IMR-90 (cell line): ENCODE data around the gene CRHBP. TPM values are rescaled to one million over a fixed set of nuclear protein-coding genes. Genes with fewer than 3 reads are reported as not detected.

ENCODE experiments used
- ATAC-seq: fragments of 200-7000 bp; cut with Tn5 transposase; 2 replicates; pipeline ENCODE4 v1.9.1; 2020; ENCODE audit warnings: low read depth, mild to moderate bottlenecking, moderate library complexity
- BruUV-seq: library from RNA; stranded (reverse); fragments of 400-500 nt; replicated peaks from 2 replicates; lab custom pipeline; 2021; lab: Mats Ljungman, UMichigan
- CTCF ChIA-PET: fragments of 300-600 bp; formaldehyde crosslinking; extraction: SDS; loops from one replicate; lab custom pipeline; 2021; ENCODE audit warnings: antibody characterized with exemption; lab: Yijun Ruan, JAX
- POLR2A ChIA-PET: fragments of 300-600 bp; sonication (Branson Sonifier 250); formaldehyde crosslinking; loops from one replicate; lab custom pipeline; 2022; ENCODE audit warnings: antibody characterized with exemption; ENCODE audit not compliant: unreplicated experiment; lab: Charles Lee
- DNase-seq: peaks from one replicate; pipeline ENCODE4 v3.0.0; 2013
- H2AFZ ChIP-seq: replicated peaks from 2 replicates; pipeline ENCODE3; 2013; ENCODE audit warnings: low read length, mild to moderate bottlenecking; ENCODE audit not compliant: poor library complexity
- H2AK5ac ChIP-seq: 2 replicates; pipeline ENCODE4 v1.6.1; 2013; ENCODE audit warnings: low read depth, low read length, inconsistent platforms
- H2AK9ac ChIP-seq: replicated peaks from 2 replicates; pipeline ENCODE3; 2013; ENCODE audit warnings: mild to moderate bottlenecking, low read depth, low read length, moderate library complexity; ENCODE audit not compliant: poor library complexity
- H2BK120ac ChIP-seq: 2 replicates; pipeline ENCODE4 v1.6.1; 2013; ENCODE audit warnings: low read depth, low read length, inconsistent platforms
- H2BK15ac ChIP-seq: 3 replicates; pipeline ENCODE4 v1.6.1; 2013; ENCODE audit warnings: low read depth, low read length, inconsistent platforms
- H2BK20ac ChIP-seq: 2 replicates; pipeline ENCODE4 v1.6.1; 2013; ENCODE audit warnings: low read depth, mild to moderate bottlenecking, inconsistent platforms, low read length, moderate library complexity
- H2BK5ac ChIP-seq: 2 replicates; pipeline ENCODE4 v1.6.1; 2013; ENCODE audit warnings: mild to moderate bottlenecking, low read depth, low read length, inconsistent platforms; ENCODE audit not compliant: poor library complexity, severe bottlenecking
- H3K14ac ChIP-seq: replicated peaks from 2 replicates; pipeline ENCODE4 v1.6.1; 2013; ENCODE audit warnings: low read depth, low read length, inconsistent platforms
- H3K18ac ChIP-seq: 2 replicates; pipeline ENCODE4 v1.6.1; 2013; ENCODE audit warnings: low read depth, low read length, control low read depth
- H3K23ac ChIP-seq: 2 replicates; pipeline ENCODE4 v1.6.1; 2013; ENCODE audit warnings: low read depth, low read length, inconsistent platforms
- H3K27ac ChIP-seq: 2 replicates; pipeline ENCODE4 v1.5.1; 2013; ENCODE audit warnings: mild to moderate bottlenecking, control low read depth, low read length; ENCODE audit not compliant: insufficient read depth
- H3K27me3 ChIP-seq: 2 replicates; pipeline ENCODE4 v1.6.1; 2013; ENCODE audit warnings: low read length; ENCODE audit not compliant: control insufficient read depth, insufficient read depth
- H3K36me3 ChIP-seq: 2 replicates; pipeline ENCODE4 v1.6.1; 2013; ENCODE audit warnings: low read length, mixed read lengths; ENCODE audit not compliant: control insufficient read depth, insufficient read depth
- H3K4ac ChIP-seq: 2 replicates; pipeline ENCODE4 v1.6.1; 2013; ENCODE audit warnings: low read depth, low read length, inconsistent platforms
- H3K4me1 ChIP-seq: 2 replicates; pipeline ENCODE4 v1.6.1; 2013; ENCODE audit warnings: low read length, mixed read lengths; ENCODE audit not compliant: control insufficient read depth, insufficient read depth
- H3K4me2 ChIP-seq: 2 replicates; pipeline ENCODE4 v1.6.1; 2013; ENCODE audit warnings: low read depth, mild to moderate bottlenecking, control low read depth, low read length, moderate library complexity
- H3K4me3 ChIP-seq: 2 replicates; pipeline ENCODE4 v1.5.1; 2013; ENCODE audit warnings: low read depth, mild to moderate bottlenecking, control low read depth, low read length, moderate library complexity; ENCODE audit not compliant: insufficient read depth
- H3K56ac ChIP-seq: 2 replicates; pipeline ENCODE4 v1.6.1; 2013; ENCODE audit warnings: low read length, inconsistent platforms; ENCODE audit not compliant: insufficient read depth; ENCODE audit errors: extremely low read depth
- H3K79me1 ChIP-seq, 2 experiments: 2 replicates each; pipeline ENCODE4 v1.6.1; 2013; ENCODE audit warnings: low read length in 2 of 2, inconsistent platforms in 1 of 2, low read depth in 1 of 2
- H3K9ac ChIP-seq: 2 replicates; pipeline ENCODE4 v1.6.1; 2013; ENCODE audit warnings: low read depth, low read length, control low read depth
- H3K9me1 ChIP-seq: 2 replicates; pipeline ENCODE4 v1.6.1; 2013; ENCODE audit warnings: low read length, inconsistent platforms; ENCODE audit not compliant: insufficient read depth
- H3K9me3 ChIP-seq: 2 replicates; pipeline ENCODE4 v1.6.1; 2013; ENCODE audit warnings: low read length; ENCODE audit not compliant: control insufficient read depth, insufficient read depth
- H4K20me1 ChIP-seq: 2 replicates; pipeline ENCODE4 v1.6.1; 2013; ENCODE audit warnings: low read length, inconsistent platforms; ENCODE audit not compliant: insufficient read depth
- H4K5ac ChIP-seq: 2 replicates; pipeline ENCODE4 v1.6.1; 2013; ENCODE audit warnings: mild to moderate bottlenecking, low read depth, low read length, control low read depth
- H4K8ac ChIP-seq, 2 experiments: 2 replicates each; pipeline ENCODE4 v1.6.1; 2013; ENCODE audit warnings: low read depth in 2 of 2, low read length in 2 of 2, control low read depth in 1 of 2, inconsistent platforms in 1 of 2
- H4K91ac ChIP-seq: 2 replicates; pipeline ENCODE4 v1.6.1; 2013; ENCODE audit warnings: low read depth, low read length, inconsistent platforms; ENCODE audit not compliant: insufficient read depth
- CEBPB ChIP-seq: IDR thresholded peaks from 2 replicates; pipeline ENCODE4 v1.6.1; 2012; ENCODE audit warnings: low read depth, low read length, improper control_type of control experiment
- CHD1 ChIP-seq: IDR thresholded peaks from 2 replicates; pipeline ENCODE4 v1.6.1; 2012; ENCODE audit warnings: low read depth, low read length, improper control_type of control experiment
- CTCF ChIP-seq: conservative IDR thresholded peaks from 2 replicates; pipeline ENCODE4 v1.5.1; 2012; ENCODE audit warnings: mild to moderate bottlenecking, low read depth, low read length, improper control_type of control experiment
- ELK1 ChIP-seq: fragments of 150-350 bp; IDR thresholded peaks from 2 replicates; pipeline ENCODE4 v1.6.1; 2016; ENCODE audit warnings: low read depth, mild to moderate bottlenecking, low read length, moderate library complexity, borderline replicate concordance
- MXI1 ChIP-seq: IDR thresholded peaks from 2 replicates; pipeline ENCODE4 v1.6.1; 2012; ENCODE audit warnings: low read depth, mild to moderate bottlenecking, low read length, moderate library complexity, borderline replicate concordance
- NFE2L2 ChIP-seq: fragments of 150-350 bp; IDR thresholded peaks from 2 replicates; pipeline ENCODE4 v1.6.1; 2016; ENCODE audit warnings: low read depth, mild to moderate bottlenecking, low read length
- POLR2A ChIP-seq: IDR thresholded peaks from 2 replicates; pipeline ENCODE4 v1.6.1; 2012; ENCODE audit warnings: mild to moderate bottlenecking, low read depth, low read length
- RAD21 ChIP-seq: IDR thresholded peaks from 2 replicates; pipeline ENCODE4 v1.6.1; 2012; ENCODE audit warnings: low read length, improper control_type of control experiment
- RCOR1 ChIP-seq: IDR thresholded peaks from 2 replicates; pipeline ENCODE4 v1.6.1; 2012; ENCODE audit warnings: mild to moderate bottlenecking, low read length, improper control_type of control experiment; ENCODE audit not compliant: insufficient replicate concordance
- RFX5 ChIP-seq: IDR thresholded peaks from 2 replicates; pipeline ENCODE4 v1.8.0; 2012; ENCODE audit warnings: low read depth, mild to moderate bottlenecking, low read length, moderate library complexity
- SMC3 ChIP-seq: fragments of 150-350 bp; IDR thresholded peaks from 2 replicates; pipeline ENCODE4 v1.6.1; 2016; ENCODE audit warnings: low read depth, mild to moderate bottlenecking, antibody characterized with exemption, low read length, moderate library complexity
- WGBS, 2 experiments: methylation state at CpG; one replicate each; pipeline versions ENCODE4 v1.1.5 to v1.1.7; 2013; ENCODE audit warnings: missing lambda C conversion rate in 2 of 2; ENCODE audit not compliant: insufficient read length in 1 of 2; ENCODE audit errors: extremely low coverage in 2 of 2; 5-methylcytosine and 5-hydroxymethylcytosine counted together
- dilution Hi-C: fragments of 300-500 bp; cut with HindIII; formaldehyde crosslinking; loops from one replicate; pipeline ENCODE4 v1.14.3; 2018; ENCODE audit warnings: low sequenced_read_pairs; ENCODE audit not compliant: unreplicated experiment
- in situ Hi-C: fragments of 300-500 bp; cut with MboI; formaldehyde crosslinking; loops from 3 replicates; pipeline ENCODE4 v1.14.3; 2019; ENCODE audit warnings: low sequenced_read_pairs, inconsistent platforms, mixed read lengths
- intact Hi-C: fragments of 100-400 bp; cut with micrococcal nuclease; formaldehyde crosslinking; loops from 2 replicates; pipeline ENCODE4 v1.10.0; 2022
- polyA plus RNA-seq, 3 experiments: library from polyadenylated mRNA; depleted of rRNA; stranded (reverse); fragments of >200 nt; gene quantifications; 2 replicates each; pipeline ENCODE4 v1.2.3, GENCODE V29; 2012; ENCODE audit warnings: low replicate concordance in 1 of 3
- total RNA-seq: library from RNA; depleted of rRNA; stranded (reverse); fragments of >200 nt; gene quantifications from 2 replicates; pipeline ENCODE4 v1.2.3, GENCODE V29; 2012
- TF ChIP-seq, protein P1 (sequence below): fragments of 150-350 bp; IDR thresholded peaks from 2 replicates; pipeline ENCODE4 v1.6.1; 2017; ENCODE audit warnings: mild to moderate bottlenecking, antibody characterized with exemption, low read length, low read depth

The CRHBP gene
- total and polyA plus RNA-seq, 2 of the 4 experiments (the other 2 are of a cell fraction) = 0.09 TPM; not detected in 1

DNA sequence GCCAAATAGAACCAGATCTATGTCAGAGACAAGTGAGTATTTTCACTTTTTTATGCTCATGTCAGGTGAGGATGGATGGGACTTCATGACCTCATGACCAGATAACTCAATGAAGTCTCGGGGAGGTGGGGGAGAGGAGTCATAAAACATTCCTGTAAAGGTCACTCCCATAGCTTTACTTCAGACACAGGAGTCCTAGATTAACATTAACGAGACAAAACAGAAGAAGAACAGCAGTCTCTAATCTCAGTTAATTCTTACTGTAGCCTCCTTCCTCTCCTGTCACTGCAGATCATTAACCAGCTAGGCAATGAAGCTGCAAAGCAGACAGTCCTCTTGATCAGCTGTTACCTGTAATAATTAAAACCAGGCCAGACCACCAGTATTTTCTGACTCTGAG, 11.2 kb downstream of the CRHBP start:
- no peak for ATAC-seq
- Histone ChIP-seq H2AFZ (no peak overlapping the region), H3K23ac (no peak overlapping the region), H3K4me2 (no peak overlapping the region), H3K79me1 (no peaks in the 10 kb centered on the region), H3K4me3 (no peak overlapping the region), H2BK15ac (no peak overlapping the region), H3K18ac (no peak overlapping the region), H4K20me1 (no peaks in the 10 kb centered on the region), H3K56ac (no peak overlapping the region), H2AK5ac (no peak overlapping the region), H2BK20ac (no peak overlapping the region), H4K5ac (no peak overlapping the region), H3K9ac (no peak overlapping the region), H3K4me1 (no peaks in the 10 kb centered on the region), H3K4ac (no peak overlapping the region), H2AK9ac (no peak overlapping the region), H2BK120ac (no peak overlapping the region), H2BK5ac (no peak overlapping the region), H3K27ac (no peak overlapping the region), H3K9me3 (no peaks in the 10 kb centered on the region), H3K14ac (no peak overlapping the region), H3K9me1 (no peaks in the 10 kb centered on the region), H4K91ac (no peak overlapping the region), H3K27me3 (peaks cover 17% of the 10 kb centered on the region), H4K8ac (no peak overlapping the region), H3K36me3 (no peaks in the 10 kb centered on the region)
- POLR2A ChIA-PET = no interaction called here
- CTCF ChIA-PET = interaction anchor here (1.2 kb wide), 1 partner anchor 12 kb away, joined by 3 read pairs; no protein-coding TSS in a partner anchor
- dilution Hi-C loops = no loop called here
- intact Hi-C loops = no loop called here
- no peak for DNase-seq
- BruUV-seq = no TSS peak
- no CpG with 5 or more reads among the region's 2 CpGs for WGBS, 2 experiments
- in situ Hi-C loops = no loop called here
- no peak for TF ChIP-seq SMC3
- no peak for TF ChIP-seq RCOR1
- TF ChIP-seq POLR2A = no peak
- no peak for TF ChIP-seq MXI1
- no peak for TF ChIP-seq CHD1
- no peak for TF ChIP-seq NFE2L2
- no peak for TF ChIP-seq RAD21
- TF ChIP-seq CTCF = no peak
- TF ChIP-seq, protein P1, sequence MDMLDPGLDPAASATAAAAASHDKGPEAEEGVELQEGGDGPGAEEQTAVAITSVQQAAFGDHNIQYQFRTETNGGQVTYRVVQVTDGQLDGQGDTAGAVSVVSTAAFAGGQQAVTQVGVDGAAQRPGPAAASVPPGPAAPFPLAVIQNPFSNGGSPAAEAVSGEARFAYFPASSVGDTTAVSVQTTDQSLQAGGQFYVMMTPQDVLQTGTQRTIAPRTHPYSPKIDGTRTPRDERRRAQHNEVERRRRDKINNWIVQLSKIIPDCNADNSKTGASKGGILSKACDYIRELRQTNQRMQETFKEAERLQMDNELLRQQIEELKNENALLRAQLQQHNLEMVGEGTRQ = no peak
- no peak for TF ChIP-seq CEBPB
- TF ChIP-seq RFX5 = no peak
- TF ChIP-seq ELK1 = no peak
